Natural killer cell treated with Interleukin-12 subunit alpha and Interleukin-12 subunit beta and Interleukin-15 and Interleukin-18, amount 100 ng/mL, for 72 hours (primary cell): Measurements from ENCODE around the gene DOLPP1. TPM values are rescaled to one million over a fixed set of nuclear protein-coding genes. Genes with fewer than 3 reads are reported as not detected.
"Not testable (repeated sequence)": the region's sequence is repeated elsewhere in the genome, so short reads cannot be mapped to it uniquely, and the experiment has no call there.

Source experiments
- ATAC-seq, 2 donors: fragments of 150-1000 bp; cut with Tn5 transposase in 1 of 2; sonication (Bioruptor Pico), chemical (Tn5 transposase) in 1 of 2; 2 replicates each; pipeline ENCODE4 v1.10.0; 2021
- DNase-seq: peaks from one replicate; pipeline ENCODE4 v3.0.0; 2022; ENCODE audit warnings: low spot score
- H3K27ac Mint-ChIP-seq, 2 donors: 1 replicate in 1 of 2; 2 replicates in 1 of 2; pipeline ENCODE4 v1.8.0; 2022; ENCODE audit warnings: mixed read lengths in 2 of 2, mild to moderate bottlenecking in 1 of 2, moderate library complexity in 1 of 2
- H3K27me3 Mint-ChIP-seq, 2 donors: 1 replicate in 1 of 2; 2 replicates in 1 of 2; pipeline ENCODE4 v1.8.0; 2022; ENCODE audit warnings: mixed read lengths in 2 of 2
- H3K36me3 Mint-ChIP-seq: one replicate; pipeline ENCODE4 v1.8.0; 2022; ENCODE audit warnings: mixed read lengths
- H3K4me1 Mint-ChIP-seq, 2 donors: 1 replicate in 1 of 2; 2 replicates in 1 of 2; pipeline ENCODE4 v1.8.0; 2022; ENCODE audit warnings: low read depth in 2 of 2, mixed read lengths in 2 of 2, mild to moderate bottlenecking in 1 of 2
- H3K4me3 Mint-ChIP-seq: one replicate; pipeline ENCODE4 v1.8.0; 2022; ENCODE audit warnings: mixed read lengths
- H3K9me3 Mint-ChIP-seq: 2 replicates; pipeline ENCODE4 v1.8.0; 2022; ENCODE audit warnings: mixed read lengths
- total RNA-seq, 2 donors: library from RNA; stranded (reverse); gene quantifications; one replicate each; pipeline ENCODE4 v1.2.3, GENCODE V29; 2022

The DOLPP1 gene
- total RNA-seq, 2 donors from 2014 or later: 18.6 to 24.1 TPM

DNA sequence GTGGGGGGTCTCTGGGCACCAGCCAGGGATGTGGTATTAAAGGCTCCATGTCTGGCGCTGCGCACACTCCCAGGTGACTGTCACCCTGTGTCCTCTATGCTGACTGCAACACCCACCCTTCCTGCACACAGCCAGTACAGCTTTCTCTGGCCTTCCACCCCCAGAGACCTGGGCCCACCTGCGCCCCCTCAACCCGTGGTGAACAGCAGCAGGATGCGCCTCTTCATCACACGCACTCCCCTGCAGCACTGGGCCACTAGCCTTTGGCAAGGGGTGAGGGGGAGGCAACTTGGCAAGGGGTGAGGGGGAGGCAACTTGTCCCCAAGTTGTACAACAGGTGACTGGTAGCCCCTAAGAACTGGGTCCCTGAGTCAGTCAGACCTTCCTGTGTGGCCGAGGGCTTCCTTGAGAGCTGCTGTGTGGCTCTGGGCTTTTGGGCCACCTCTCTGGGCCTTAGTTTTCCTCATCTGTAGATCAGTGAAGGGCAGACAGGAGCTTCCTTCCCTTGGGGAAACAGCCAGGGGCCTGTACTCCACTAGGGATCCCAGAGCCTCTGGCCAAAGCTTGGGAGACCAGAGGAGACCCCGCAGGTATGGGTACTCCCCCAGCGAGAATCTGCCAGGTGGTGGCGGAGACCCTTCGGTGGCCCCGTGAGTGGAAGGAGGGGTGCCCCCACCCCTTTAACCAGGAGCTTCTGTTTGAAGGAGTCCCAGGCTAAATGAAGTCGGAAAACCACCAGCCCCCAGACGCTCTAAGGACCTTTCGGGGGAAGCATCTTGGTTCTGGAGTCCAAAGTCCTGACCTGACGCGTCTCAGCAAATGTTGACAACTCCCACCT lies 25.2 kb downstream of the DOLPP1 start:
- ATAC-seq (no peak), DNase-seq (no peak)
- Mint-ChIP-seq H3K4me3 (no peak overlapping the region), H3K27ac (no peak overlapping the region), H3K27me3 (no peaks in the 10 kb centered on the region), H3K4me1 (peaks cover 9 to 12% of the 10 kb centered on the region in 2 donors), H3K9me3 (no peaks in the 10 kb centered on the region), H3K36me3 (no peaks in the 10 kb centered on the region)

DNA sequence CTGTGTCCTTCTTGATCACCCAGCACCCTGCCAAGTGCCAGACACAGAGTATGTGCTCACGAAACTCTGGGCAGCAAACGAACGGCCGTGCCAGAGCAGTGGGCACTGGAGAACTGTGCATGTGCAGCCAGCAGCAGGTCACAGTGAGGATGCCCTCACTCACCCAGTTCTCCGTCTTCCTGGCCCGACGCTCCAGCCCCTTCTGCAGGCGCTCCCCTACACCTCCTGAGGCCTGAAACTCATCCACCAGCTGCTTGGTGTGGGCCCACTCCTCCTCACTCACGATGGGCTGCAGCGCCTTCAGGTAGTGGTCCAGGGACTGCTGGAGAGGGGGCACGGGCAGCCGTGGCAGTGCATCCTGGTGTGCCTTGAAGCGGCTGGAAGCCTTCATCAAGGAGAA lies 26.7 kb downstream of the DOLPP1 start:
- Mint-ChIP-seq H3K27me3 (no peaks in the 10 kb centered on the region), H3K27ac (peak overlapping the region in 1 of 2 donors; percentile 74), H3K4me3 (no peak overlapping the region), H3K4me1 (peaks cover 14 to 17% of the 10 kb centered on the region in 2 donors), H3K9me3 (no peaks in the 10 kb centered on the region), H3K36me3 (no peaks in the 10 kb centered on the region)
- no peak for DNase-seq
- no peak for ATAC-seq

DNA sequence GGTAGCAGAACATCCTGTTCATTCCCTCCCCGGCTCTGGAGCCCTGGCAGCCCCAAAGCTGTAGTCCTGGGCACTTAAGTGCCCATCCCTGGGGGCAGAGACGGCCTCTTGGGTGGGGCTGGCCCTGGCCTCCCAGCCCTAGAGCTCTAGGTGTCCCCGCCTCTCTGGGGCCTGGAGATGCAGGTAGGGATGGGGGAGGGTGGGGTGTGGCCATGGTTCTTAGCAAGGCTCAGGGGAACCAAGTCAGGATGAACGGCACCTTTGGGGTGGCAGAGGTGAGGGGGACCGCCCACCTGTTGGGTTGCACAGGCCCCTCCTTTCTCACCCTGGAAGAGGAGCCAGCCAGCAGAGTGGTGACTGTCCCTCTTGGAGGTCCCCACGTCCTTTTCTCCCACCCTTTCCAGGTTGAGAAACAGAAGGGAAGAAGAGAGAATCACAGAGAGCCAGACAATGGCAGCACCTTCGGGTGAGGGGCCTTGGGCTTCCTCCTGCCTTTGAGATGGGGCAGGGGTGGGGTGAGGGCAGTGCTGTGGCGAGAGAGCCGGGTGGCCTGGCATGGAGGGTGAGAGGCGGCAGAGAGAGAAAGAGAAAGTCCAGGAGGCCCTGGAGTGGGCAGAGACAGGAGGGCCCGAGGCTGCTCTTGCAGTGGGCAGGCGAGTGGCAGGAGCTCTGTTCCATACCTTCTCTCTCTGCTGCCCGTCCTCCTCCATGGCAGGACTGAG lies 27.3 kb downstream of the DOLPP1 start:
- no peak for ATAC-seq

DNA sequence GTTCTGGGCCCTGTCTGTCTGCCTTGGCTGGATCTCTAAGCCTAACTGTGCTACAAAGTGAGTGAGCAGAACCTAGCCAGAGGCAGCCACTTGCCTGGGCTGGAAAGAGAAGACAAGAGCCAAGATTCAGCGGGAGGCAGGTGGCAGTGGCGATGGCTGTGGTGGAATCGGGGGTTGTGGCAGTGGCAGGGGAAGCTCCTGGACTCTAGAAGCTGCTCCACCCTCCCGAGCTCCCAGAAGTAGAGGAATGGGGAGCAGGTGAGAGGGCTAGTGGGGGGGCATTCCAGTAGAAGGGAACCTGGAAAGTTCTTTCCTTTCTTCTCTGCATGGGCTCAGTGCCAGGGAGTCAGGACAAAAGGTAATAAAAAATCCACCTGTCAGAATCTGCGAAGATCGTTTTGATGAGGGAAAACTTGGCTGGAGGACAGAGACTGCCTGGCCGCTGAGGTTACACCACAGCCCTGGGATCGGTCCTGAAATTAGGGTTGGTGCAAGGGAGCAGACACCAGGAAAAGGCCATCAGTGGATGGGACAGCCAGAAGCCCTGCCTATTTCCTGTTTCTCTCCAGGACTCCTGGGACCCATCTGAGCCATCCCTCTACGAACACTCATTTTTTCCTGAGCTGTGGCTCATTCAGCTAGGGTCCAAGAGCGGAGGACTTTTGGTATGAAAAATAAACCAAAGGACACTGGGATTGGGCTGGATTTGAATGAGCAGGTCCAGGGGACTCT lies 28.1 kb downstream of the DOLPP1 start:
- H3K27ac Mint-ChIP-seq: no peak overlapping the region
- DNase-seq (no peak), ATAC-seq (no peak)
- peaks cover 16 to 17% of the 10 kb centered on the region in 2 donors for H3K4me1 Mint-ChIP-seq
- peak overlapping the region; percentile 92 for H3K4me3 Mint-ChIP-seq
- no peaks in the 10 kb centered on the region for H3K36me3 Mint-ChIP-seq
- no peaks in the 10 kb centered on the region for H3K27me3 Mint-ChIP-seq
- H3K9me3 Mint-ChIP-seq: no peaks in the 10 kb centered on the region

More for the DNA sequence above, 27.3 kb downstream of the DOLPP1 start:
- DNase-seq: no peak
- Mint-ChIP-seq H3K36me3 (no peaks in the 10 kb centered on the region), H3K27me3 (no peaks in the 10 kb centered on the region), H3K27ac (peak overlapping the region in 1 of 2 donors; percentile 74), H3K4me3 (peak overlapping the region; percentile 92), H3K9me3 (no peaks in the 10 kb centered on the region), H3K4me1 (peaks cover 14 to 17% of the 10 kb centered on the region in 2 donors)

DNA sequence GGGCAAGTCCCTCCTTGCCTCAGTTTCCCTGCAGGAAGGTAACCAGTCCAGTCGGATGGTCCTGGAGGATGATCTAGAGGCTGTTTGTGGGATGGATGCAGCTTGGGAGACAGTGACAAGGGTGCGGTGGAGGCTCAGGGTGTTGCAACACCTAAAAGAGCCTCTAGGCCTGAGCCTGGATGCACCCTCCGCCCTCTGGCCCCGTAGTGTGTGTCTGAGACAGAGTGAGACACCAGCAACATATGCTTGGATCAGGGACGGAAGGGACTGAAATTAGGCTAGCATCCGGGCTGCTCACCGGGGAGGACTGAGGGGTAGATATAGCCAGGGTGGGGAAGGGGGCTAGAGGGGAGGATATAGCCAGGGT lies 28.6 kb downstream of the DOLPP1 start:
- Mint-ChIP-seq H3K27ac (no peak overlapping the region), H3K4me3 (peak overlapping the region; percentile 92), H3K4me1 (peaks cover 17% of the 10 kb centered on the region in 2 donors), H3K27me3 (no peaks in the 10 kb centered on the region), H3K9me3 (no peaks in the 10 kb centered on the region), H3K36me3 (no peaks in the 10 kb centered on the region)
- ATAC-seq (no peak), DNase-seq (no peak)

DNA sequence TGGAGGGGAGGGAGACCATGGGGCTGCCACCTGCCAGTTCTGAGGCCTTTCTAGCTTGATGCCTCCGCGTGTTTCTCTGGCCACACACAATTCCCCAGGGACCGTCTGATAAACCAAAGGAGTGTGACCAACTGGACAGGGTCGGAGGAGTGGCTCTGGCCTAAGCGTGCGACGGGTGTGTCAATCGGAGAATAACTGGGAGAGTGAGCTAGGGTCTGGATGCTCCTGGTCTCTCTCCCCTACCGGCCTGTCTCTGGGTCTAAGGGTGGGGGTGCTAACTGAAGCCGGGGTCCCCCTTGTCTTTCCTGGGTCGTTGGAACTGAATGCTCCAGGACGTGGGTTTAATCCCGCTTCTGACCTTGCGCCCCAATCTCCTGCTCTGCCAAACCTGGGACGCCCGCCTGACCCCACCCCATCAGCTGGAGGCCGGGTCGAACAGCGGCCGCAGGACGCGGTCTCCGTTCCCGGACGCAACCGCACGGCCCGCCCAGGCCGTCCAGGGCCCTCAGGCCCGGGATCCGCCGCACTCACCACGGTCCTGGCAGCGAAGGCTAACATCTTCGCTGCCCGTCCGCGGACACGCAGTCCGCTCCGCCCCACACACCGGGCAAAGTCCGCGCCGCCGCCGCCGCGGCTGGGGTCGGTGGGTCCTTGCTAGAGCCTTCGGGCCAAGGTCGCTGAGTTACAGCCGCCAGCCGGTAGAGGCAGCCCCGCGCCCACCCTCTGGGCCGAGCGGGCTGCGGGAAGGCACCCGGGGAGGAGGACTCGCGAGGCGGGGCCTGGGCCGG lies 29.2 kb downstream of the DOLPP1 start:
- ATAC-seq (no peak), DNase-seq (no peak)
- Mint-ChIP-seq H3K27ac (peak overlapping the region in 1 of 2 donors; percentile 90), H3K36me3 (no peaks in the 10 kb centered on the region), H3K4me3 (peak overlapping the region; percentile 92), H3K27me3 (no peaks in the 10 kb centered on the region), H3K4me1 (peaks cover 17% of the 10 kb centered on the region in 2 donors), H3K9me3 (no peaks in the 10 kb centered on the region)

DNA sequence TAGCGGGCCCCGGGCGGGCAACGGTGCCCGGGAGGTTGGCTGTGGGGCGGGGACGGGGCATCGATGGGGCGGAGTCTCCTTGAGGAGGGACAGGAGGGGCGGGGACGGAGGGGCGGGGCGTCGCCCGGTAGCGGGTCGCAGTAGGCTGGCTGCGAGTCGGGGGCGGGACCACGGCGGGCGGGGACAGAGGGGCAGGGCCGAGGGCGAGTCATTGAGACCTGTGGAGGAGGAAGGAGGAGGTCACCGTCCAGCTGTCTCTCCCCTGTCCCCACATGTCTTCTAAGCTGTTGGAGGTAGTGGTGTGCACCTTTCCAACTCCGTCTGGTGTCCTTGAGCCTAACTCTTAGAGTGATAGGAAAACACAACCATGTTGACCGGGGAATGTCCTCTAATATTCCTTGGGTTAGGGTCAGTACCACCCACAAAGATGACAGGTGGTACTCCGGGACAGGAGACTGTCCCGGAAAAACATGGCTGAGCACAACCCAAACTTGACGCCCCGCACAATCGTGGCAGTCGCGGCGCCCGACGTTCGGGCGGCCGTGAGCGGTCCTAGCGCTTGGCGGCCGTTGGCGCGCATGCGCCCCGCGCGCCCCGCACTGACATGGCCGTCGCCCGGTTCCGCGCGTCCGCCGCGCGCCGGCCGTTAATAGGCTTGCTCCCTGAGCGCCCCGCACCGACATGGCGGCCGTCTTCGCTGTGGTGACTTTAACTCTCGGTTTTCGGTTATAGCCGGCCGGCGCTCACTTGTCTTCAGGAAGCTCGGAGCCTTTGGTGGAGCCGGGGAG lies 30.0 kb downstream of the DOLPP1 start, which contains the start of the genes CRAT and PTPA:
CRAT (minus strand) TSS at position 54 of the 788 bp plus-strand sequence. CDS start 284 bp downstream, outside the sequence.
PTPA (plus strand) TSS at position 676 of the 788 bp plus-strand sequence. CDS start 186 bp downstream, outside the sequence.
- DNase-seq: peak; percentile 97
- H3K27me3 Mint-ChIP-seq: no peaks in the 10 kb centered on the region
- H3K9me3 Mint-ChIP-seq: no peaks in the 10 kb centered on the region
- H3K4me1 Mint-ChIP-seq: peaks cover 17% of the 10 kb centered on the region in 2 donors
- peak; percentile 93 to 96 for ATAC-seq
- H3K36me3 Mint-ChIP-seq: no peaks in the 10 kb centered on the region
- peak within 1 kb of the TSS; percentile 90 to 93 for H3K27ac Mint-ChIP-seq
- peak within 1 kb of the TSS; percentile 92 for H3K4me3 Mint-ChIP-seq

DNA sequence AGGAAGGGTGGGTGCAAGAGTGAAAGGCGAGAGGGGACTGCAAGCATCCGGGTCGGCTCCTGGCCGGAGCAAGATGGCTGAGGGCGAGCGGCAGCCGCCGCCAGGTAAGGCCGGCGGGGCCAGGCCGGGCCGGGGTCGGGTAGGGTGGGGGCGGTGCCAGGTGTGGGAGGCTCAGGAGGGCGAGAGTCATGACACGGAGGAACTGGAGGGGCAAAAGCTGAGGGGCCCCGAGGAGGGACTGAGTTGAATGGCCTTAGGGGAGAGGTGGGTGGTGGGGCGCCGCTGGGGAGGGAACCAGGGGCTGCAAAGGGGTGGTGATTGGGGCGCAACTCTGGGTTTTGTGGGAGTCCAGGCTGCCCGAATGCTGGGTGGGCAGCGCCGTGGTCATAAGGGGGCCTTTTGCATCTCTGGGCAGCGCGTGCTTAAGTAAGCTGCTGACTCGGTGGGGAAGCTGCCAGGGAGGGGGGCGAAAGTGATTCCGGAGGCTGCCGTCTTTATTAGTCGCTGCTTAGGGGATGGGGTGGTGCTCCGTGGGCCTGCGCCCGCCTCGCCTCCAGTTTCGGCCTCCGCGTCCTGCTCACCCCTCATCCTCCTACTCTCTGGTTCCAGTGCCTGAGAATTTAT lies 30.7 kb downstream of the DOLPP1 start:
- H3K27me3 Mint-ChIP-seq: no peaks in the 10 kb centered on the region
- no peaks in the 10 kb centered on the region for H3K9me3 Mint-ChIP-seq
- no peaks in the 10 kb centered on the region for H3K36me3 Mint-ChIP-seq
- peak overlapping the region; percentile 90 to 93 for H3K27ac Mint-ChIP-seq
- ATAC-seq: no peak
- peak overlapping the region; percentile 92 for H3K4me3 Mint-ChIP-seq
- DNase-seq: no peak
- peaks cover 17% of the 10 kb centered on the region in 2 donors for H3K4me1 Mint-ChIP-seq

DNA sequence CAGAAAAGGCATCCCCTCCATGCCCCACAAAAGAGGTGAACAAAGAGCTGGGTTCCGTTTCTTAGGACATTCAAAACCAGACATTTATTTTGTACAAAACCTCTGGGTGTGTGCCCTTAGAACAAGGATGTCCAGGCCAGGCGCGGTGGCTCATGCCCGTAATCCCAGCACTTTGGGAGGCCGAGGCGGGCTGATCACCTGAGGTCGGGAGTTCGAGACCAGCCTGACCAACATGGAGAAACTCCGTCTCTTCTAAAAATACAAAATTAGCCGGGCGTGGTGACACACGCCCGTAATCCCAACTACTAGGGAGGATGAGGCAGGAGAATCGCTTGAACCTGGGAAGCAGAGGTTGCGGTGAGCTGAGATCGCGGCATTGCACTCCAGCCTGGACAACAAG lies 31.6 kb downstream of the DOLPP1 start:
- H3K9me3 Mint-ChIP-seq, H3K27me3 Mint-ChIP-seq, DNase-seq, ATAC-seq, H3K36me3 Mint-ChIP-seq, H3K27ac Mint-ChIP-seq: not testable (repeated sequence)
- H3K4me1 Mint-ChIP-seq: peaks cover 17% of the 10 kb centered on the region in 2 donors
- peak overlapping the region; percentile 92 for H3K4me3 Mint-ChIP-seq

DNA sequence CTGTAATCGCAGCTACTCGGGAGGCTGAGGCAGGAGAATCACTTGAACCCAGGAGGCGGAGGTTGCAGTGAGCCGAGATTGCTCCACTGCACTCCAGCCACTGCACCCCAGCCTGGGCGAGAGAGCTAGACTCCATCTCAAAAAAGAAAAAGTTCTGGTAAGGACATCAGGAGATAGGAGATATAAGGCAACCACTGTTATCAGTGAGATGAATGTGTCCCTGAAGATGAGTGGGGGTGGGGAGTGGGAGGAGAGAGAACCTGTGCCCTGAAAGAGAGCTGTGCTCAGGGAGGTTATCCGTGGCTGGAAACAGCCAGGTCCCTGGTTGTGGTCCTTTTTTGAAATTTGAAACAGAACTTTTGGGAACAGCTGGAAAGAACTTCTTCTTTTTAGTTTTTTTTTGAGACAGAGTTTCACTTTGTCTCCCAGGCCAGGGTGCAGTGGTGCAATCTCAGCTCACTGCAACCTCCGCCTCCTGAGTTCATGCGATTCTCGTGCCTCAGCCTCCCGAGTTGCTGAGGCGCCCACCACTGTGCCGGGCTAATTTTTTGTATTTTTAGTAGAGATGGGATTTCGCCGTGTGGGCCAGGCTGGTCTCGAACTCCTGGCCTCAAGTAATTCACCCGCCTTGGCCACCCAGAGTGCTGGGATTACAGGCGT lies 32.9 kb downstream of the DOLPP1 start:
- no peaks in the 10 kb centered on the region for H3K9me3 Mint-ChIP-seq
- peaks cover 14 to 15% of the 10 kb centered on the region in 2 donors for H3K4me1 Mint-ChIP-seq
- no peaks in the 10 kb centered on the region for H3K27me3 Mint-ChIP-seq
- no peaks in the 10 kb centered on the region for H3K36me3 Mint-ChIP-seq
- no peak for ATAC-seq
- DNase-seq: no peak
- H3K4me3 Mint-ChIP-seq: no peak overlapping the region
- H3K27ac Mint-ChIP-seq: no peak overlapping the region

DNA sequence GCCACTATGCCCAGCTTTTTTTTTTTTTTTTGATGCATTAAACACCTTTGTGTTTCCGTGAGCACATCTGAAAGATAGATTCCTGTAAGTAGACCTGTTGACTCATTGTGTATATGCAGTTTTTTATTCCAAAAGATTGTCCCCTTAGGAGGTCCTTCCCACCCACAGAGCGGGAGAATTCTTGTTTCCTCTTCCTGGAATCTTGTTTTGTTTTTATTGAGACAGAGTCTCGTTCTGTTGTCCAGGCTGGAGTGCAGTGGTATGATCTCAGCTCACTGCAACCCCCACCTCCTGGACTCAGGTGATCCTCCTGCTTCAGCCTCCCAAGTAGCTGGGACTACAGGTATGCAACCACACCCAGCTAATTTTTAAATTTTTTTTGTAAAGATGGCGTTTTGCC lies 37.9 kb downstream of the DOLPP1 start:
- H3K27ac Mint-ChIP-seq: no peak overlapping the region
- H3K9me3 Mint-ChIP-seq: no peaks in the 10 kb centered on the region
- no peaks in the 10 kb centered on the region for H3K27me3 Mint-ChIP-seq
- no peaks in the 10 kb centered on the region for H3K36me3 Mint-ChIP-seq
- H3K4me3 Mint-ChIP-seq: no peak overlapping the region
- peaks cover 0 to 9% of the 10 kb centered on the region in 2 donors for H3K4me1 Mint-ChIP-seq
- DNase-seq (no peak), ATAC-seq (no peak)

DNA sequence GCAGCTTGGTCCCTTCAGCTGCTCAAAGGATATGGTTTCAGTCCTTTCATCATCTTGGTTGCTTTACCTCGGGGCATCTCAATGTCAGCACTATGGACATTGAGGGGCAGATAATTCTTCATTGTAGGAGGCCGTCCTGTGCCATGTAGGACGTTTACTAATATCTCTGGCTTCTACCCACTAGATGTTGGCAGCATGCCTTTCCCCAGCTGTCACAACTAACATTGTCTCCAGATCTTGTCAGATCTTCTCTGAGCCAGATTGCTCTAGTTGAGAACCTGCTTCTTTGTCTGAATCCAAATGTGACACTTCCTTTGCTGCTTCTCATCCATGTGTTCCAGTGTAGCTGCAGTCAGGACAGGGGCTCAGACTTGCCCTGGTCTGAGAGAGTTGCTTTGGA lies 40.6 kb downstream of the DOLPP1 start:
- H3K4me3 Mint-ChIP-seq: no peak overlapping the region
- no peaks in the 10 kb centered on the region for H3K36me3 Mint-ChIP-seq
- no peak for ATAC-seq
- H3K4me1 Mint-ChIP-seq: peaks cover 0 to 6% of the 10 kb centered on the region in 2 donors
- no peaks in the 10 kb centered on the region for H3K9me3 Mint-ChIP-seq
- H3K27me3 Mint-ChIP-seq: no peaks in the 10 kb centered on the region
- DNase-seq: no peak
- no peak overlapping the region for H3K27ac Mint-ChIP-seq
